Measurements from ENCODE around the gene GLDN.

DNA sequence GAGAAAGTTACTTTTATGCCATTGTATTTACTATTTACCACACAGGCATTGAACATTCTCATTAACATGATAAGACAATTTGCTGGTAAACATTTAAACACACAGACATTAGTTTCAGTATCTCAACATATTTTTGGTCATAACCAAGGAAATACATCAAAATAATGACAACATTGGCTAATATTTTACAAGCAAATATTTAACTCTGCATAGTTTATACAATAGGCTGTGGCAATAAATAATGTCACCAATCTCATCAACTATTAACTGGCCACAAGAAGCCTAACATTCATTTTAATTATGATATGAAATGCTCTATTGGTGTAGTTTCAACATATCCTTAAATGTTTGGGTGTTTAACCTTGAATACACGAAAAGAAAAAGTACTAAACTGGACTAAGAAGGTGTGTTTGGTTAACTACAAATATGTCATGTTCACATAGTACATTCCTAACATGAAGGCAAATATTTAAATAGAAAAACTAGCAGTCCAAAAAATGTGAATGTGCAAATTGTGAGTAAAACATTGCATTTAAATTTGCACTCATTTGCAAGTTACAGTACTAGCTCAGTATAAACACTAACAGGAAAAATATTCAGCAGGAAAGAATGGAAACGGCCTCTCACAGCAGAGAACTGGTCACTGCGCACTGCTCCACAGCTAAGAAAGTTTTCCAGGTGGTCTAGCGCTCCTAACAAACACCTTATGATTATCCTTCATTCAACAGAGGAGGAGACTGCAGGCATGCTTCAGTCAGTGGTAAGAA is 106.6 kb downstream of the GLDN start:
- TF ChIP-seq, protein P1, sequence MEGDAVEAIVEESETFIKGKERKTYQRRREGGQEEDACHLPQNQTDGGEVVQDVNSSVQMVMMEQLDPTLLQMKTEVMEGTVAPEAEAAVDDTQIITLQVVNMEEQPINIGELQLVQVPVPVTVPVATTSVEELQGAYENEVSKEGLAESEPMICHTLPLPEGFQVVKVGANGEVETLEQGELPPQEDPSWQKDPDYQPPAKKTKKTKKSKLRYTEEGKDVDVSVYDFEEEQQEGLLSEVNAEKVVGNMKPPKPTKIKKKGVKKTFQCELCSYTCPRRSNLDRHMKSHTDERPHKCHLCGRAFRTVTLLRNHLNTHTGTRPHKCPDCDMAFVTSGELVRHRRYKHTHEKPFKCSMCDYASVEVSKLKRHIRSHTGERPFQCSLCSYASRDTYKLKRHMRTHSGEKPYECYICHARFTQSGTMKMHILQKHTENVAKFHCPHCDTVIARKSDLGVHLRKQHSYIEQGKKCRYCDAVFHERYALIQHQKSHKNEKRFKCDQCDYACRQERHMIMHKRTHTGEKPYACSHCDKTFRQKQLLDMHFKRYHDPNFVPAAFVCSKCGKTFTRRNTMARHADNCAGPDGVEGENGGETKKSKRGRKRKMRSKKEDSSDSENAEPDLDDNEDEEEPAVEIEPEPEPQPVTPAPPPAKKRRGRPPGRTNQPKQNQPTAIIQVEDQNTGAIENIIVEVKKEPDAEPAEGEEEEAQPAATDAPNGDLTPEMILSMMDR (IDR thresholded peaks at IDR 0.05) = no peak
- TF ChIP-seq ZFX (IDR thresholded peaks at IDR 0.05; ENCODE audit: borderline replicate concordance) = no peak

All from 22Rv1 (cell line).